Regular cardiac myocyte (primary cell): Measurements from ENCODE around the gene NAPEPLD. TPM values are rescaled to one million over a fixed set of nuclear protein-coding genes. Genes with fewer than 3 reads are reported as not detected.

Source experiments
- total RNA-seq: library from RNA; depleted of rRNA; stranded (reverse); fragments of >200 nt; gene quantifications from 2 replicates; pipeline ENCODE4 v1.2.3, GENCODE V29; 2014

NAPEPLD gene
- 11.9 and 12.7 TPM in 2 replicates for total RNA-seq

DNA sequence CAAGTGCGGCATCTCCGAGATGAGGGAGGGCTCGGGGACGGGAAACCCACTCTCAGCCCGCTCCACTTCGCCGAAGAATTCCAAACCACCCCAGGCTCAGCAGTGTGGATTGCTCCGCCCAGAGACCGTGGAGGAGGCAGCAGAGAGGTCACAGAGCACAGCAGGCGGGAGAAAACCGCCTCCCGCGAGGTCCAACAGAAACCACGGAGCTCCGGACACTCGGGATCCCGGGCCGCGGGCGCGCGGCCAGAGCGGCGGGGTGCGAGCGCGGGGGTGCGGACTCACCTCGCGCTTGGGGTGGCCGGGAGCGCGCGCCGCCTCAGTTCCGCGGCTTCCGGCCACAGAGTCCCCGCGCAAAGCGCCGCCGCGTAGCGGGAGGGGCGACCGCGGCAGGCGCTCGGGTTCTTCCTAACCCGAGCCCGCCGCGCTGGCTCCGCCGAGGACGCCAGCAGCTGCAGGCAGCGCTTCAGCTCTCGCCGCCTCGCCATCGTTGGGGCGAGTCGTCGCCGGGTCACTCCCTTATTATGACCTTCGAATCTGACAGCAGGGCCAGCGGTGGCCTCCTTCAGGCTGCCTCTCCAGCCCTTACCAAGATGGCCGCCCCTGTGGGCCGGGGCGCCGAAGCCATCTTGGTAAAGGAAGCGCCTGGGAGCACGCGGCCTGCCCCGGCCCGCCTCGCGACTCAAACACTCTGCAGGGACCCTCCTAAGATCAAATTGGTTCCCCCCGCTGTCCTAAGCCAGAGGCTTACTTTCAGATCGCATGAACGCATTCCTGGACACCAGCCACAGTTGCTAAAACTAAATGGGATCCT, at the start of gene NAPEPLD:
Gene NAPEPLD (minus strand): TSS at position 106 of the 814 bp plus-strand sequence. CDS start 20,323 bp downstream, outside the sequence.

GRCh38 chr7:103074519-103075336, 74.2 kb downstream of the NAPEPLD start, which contains the start of the genes ARMC10 and FBXL13:
Gene ARMC10 (plus strand): TSS chr7:103075140. CDS start chr7:103075273, 133 bp downstream.
Gene FBXL13 (minus strand): TSS chr7:103074796.

Other genes with a start within 250 kb of the NAPEPLD start
- gene LRRC17, start 236.1 kb downstream of the NAPEPLD start, total RNA-seq = 70.0 and 147 TPM in 2 replicates
- 0.96 and 3.7 TPM in 2 replicates for gene FBXL13, start 74.3 kb downstream of the NAPEPLD start, total RNA-seq
- 44.7 and 65.7 TPM in 2 replicates for gene ARMC10, start 74.0 kb downstream of the NAPEPLD start, total RNA-seq
- gene PMPCB, start 148.3 kb upstream of the NAPEPLD start, total RNA-seq = 61.7 and 63.8 TPM in 2 replicates
- 16.3 and 22.8 TPM in 2 replicates for gene DNAJC2, start 195.7 kb upstream of the NAPEPLD start, total RNA-seq
- 219 and 322 TPM in 2 replicates for gene PSMC2, start 198.5 kb upstream of the NAPEPLD start, total RNA-seq